Measurements from ENCODE around the gene KCNIP3.
A peak's percentile ranks its signal among the peaks of the same experiment; 100 is the strongest.

The KCNIP3 gene

GRCh38 chr2:95382686-95383634 lies 85.8 kb downstream of the KCNIP3 start:
- no peak for DNase-seq
- Histone ChIP-seq H3K27me3 (replicated peaks; ENCODE audit: control insufficient read depth, insufficient read depth, low read length, poor library complexity, severe bottlenecking) (peaks cover 2% of the 10 kb centered on the region), H3K27ac (ENCODE audit: insufficient read depth, low read length, poor library complexity, severe bottlenecking) (no peak overlapping the region), H3K4me1 (ENCODE audit: control insufficient read depth, insufficient read depth, low read length, poor library complexity, severe bottlenecking) (no peaks in the 10 kb centered on the region), H3K4me3 (ENCODE audit: insufficient read depth, low read depth, low read length, poor library complexity, severe bottlenecking) (no peak overlapping the region), H3K36me3 (ENCODE audit: control insufficient read depth, insufficient read depth, low read length) (no peaks in the 10 kb centered on the region), H3K9me3 (ENCODE audit: control insufficient read depth, low read length) (no peaks in the 10 kb centered on the region)

DNA sequence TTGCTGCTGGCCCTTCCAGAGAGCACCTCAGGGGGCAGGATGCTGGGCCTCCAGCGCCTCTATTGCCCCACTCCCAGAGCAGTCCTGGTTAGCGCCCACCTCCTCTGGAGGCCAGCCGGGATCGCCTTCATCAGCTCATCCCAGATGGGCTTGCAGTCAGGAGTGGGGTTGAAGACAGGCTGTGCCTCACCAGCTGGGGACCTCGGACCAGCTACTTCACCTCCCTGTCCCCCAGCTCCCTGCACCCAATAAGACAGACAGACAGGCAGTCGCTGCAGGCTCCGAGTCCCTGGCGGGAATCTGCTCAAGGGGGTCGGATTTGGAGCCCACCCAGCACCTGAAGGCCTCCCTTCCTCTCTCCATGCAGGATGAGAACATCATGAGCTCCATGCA lies 86.5 kb downstream of the KCNIP3 start:
- DNase-seq = no peak
- Histone ChIP-seq H3K4me3 (ENCODE audit: insufficient read depth, low read depth, low read length, poor library complexity, severe bottlenecking) (no peak overlapping the region), H3K27ac (ENCODE audit: insufficient read depth, low read length, poor library complexity, severe bottlenecking) (no peak overlapping the region), H3K36me3 (ENCODE audit: control insufficient read depth, insufficient read depth, low read length) (no peaks in the 10 kb centered on the region), H3K27me3 (replicated peaks; ENCODE audit: control insufficient read depth, insufficient read depth, low read length, poor library complexity, severe bottlenecking) (peaks cover 2% of the 10 kb centered on the region), H3K9me3 (ENCODE audit: control insufficient read depth, low read length) (no peaks in the 10 kb centered on the region), H3K4me1 (ENCODE audit: control insufficient read depth, insufficient read depth, low read length, poor library complexity, severe bottlenecking) (no peaks in the 10 kb centered on the region)

DNA sequence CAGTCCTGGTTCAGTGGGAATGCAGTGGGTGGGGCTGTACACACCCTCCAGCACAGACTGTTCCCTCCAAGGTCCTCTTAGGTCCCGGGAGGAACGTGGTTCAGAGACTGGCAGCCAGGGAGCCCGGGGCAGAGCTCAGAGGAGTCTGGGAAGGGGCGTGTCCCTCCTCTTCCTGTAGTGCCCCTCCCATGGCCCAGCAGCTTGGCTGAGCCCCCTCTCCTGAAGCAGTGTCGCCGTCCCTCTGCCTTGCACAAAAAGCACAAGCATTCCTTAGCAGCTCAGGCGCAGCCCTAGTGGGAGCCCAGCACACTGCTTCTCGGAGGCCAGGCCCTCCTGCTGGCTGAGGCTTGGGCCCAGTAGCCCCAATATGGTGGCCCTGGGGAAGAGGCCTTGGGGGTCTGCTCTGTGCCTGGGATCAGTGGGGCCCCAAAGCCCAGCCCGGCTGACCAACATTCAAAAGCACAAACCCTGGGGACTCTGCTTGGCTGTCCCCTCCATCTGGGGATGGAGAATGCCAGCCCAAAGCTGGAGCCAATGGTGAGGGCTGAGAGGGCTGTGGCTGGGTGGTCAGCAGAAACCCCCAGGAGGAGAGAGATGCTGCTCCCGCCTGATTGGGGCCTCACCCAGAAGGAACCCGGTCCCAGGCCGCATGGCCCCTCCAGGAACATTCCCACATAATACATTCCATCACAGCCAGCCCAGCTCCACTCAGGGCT lies 87.9 kb downstream of the KCNIP3 start:
- DNase-seq = no peak
- H3K27me3 ChIP-seq (replicated peaks; ENCODE audit: control insufficient read depth, insufficient read depth, low read length, poor library complexity, severe bottlenecking) = peaks cover 2% of the 10 kb centered on the region
- no peak overlapping the region for H3K27ac ChIP-seq (ENCODE audit: insufficient read depth, low read length, poor library complexity, severe bottlenecking)
- H3K9me3 ChIP-seq (ENCODE audit: control insufficient read depth, low read length) = no peaks in the 10 kb centered on the region
- H3K4me1 ChIP-seq (ENCODE audit: control insufficient read depth, insufficient read depth, low read length, poor library complexity, severe bottlenecking) = no peaks in the 10 kb centered on the region
- no peaks in the 10 kb centered on the region for H3K36me3 ChIP-seq (ENCODE audit: control insufficient read depth, insufficient read depth, low read length)
- no peak overlapping the region for H3K4me3 ChIP-seq (ENCODE audit: insufficient read depth, low read depth, low read length, poor library complexity, severe bottlenecking)

GRCh38 chr2:95385570-95385984 lies 88.4 kb downstream of the KCNIP3 start:
- no peak overlapping the region for H3K4me3 ChIP-seq (ENCODE audit: insufficient read depth, low read depth, low read length, poor library complexity, severe bottlenecking)
- peaks cover 2% of the 10 kb centered on the region for H3K27me3 ChIP-seq (replicated peaks; ENCODE audit: control insufficient read depth, insufficient read depth, low read length, poor library complexity, severe bottlenecking)

DNA sequence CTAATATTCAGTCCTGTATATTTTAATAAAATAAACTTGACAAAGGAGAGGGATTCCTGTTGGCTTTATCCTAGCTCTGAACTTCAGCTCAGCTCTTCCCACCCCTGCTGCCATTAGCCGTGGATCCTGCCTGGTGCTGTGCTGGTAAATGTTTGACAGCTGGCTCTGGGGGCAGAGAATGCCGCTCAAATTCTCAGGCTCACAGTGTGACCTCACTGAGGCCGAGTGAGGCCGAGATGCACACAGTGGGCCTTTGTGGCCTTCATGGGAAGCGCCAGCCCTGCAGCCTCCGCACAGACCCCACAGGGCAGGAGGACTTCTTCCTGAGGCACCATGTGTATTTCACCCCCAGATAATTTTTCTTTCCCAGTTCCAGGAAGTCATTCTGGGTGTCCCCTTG lies 88.9 kb downstream of the KCNIP3 start:
- Histone ChIP-seq H3K4me3 (ENCODE audit: insufficient read depth, low read depth, low read length, poor library complexity, severe bottlenecking) (no peak overlapping the region), H3K27me3 (replicated peaks; ENCODE audit: control insufficient read depth, insufficient read depth, low read length, poor library complexity, severe bottlenecking) (peaks cover 2% of the 10 kb centered on the region), H3K4me1 (ENCODE audit: control insufficient read depth, insufficient read depth, low read length, poor library complexity, severe bottlenecking) (no peaks in the 10 kb centered on the region), H3K36me3 (ENCODE audit: control insufficient read depth, insufficient read depth, low read length) (no peaks in the 10 kb centered on the region), H3K27ac (ENCODE audit: insufficient read depth, low read length, poor library complexity, severe bottlenecking) (no peak overlapping the region), H3K9me3 (ENCODE audit: control insufficient read depth, low read length) (no peaks in the 10 kb centered on the region)
- DNase-seq = no peak

More at GRCh38 chr2:95385570-95385984, 88.4 kb downstream of the KCNIP3 start:
- Histone ChIP-seq H3K36me3 (ENCODE audit: control insufficient read depth, insufficient read depth, low read length) (no peaks in the 10 kb centered on the region), H3K27ac (ENCODE audit: insufficient read depth, low read length, poor library complexity, severe bottlenecking) (no peak overlapping the region), H3K4me1 (ENCODE audit: control insufficient read depth, insufficient read depth, low read length, poor library complexity, severe bottlenecking) (no peaks in the 10 kb centered on the region), H3K9me3 (ENCODE audit: control insufficient read depth, low read length) (no peaks in the 10 kb centered on the region)
- DNase-seq = no peak

DNA sequence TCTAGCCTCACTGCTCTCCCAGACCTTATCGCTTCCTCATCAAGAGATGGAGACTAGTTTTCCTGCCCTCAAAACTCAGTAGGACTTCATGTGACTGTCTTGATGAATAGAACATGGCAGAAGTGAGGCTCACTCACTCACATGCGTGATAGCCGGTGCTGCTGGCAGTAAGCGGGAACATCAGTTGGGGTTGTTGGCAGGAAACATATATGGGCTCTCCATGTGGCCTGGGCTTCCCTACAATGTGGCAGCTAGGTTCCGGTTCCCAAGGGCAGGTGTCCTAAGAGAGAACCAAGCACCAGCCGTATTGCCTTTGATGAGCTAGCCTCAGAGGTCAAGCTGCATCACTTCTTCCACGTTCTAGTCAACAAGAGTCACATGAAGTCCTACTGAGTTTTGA lies 90.2 kb downstream of the KCNIP3 start:
- Histone ChIP-seq H3K36me3 (ENCODE audit: control insufficient read depth, insufficient read depth, low read length) (no peaks in the 10 kb centered on the region), H3K9me3 (ENCODE audit: control insufficient read depth, low read length) (no peaks in the 10 kb centered on the region), H3K4me3 (ENCODE audit: insufficient read depth, low read depth, low read length, poor library complexity, severe bottlenecking) (no peak overlapping the region), H3K4me1 (ENCODE audit: control insufficient read depth, insufficient read depth, low read length, poor library complexity, severe bottlenecking) (no peaks in the 10 kb centered on the region), H3K27ac (ENCODE audit: insufficient read depth, low read length, poor library complexity, severe bottlenecking) (no peak overlapping the region), H3K27me3 (replicated peaks; ENCODE audit: control insufficient read depth, insufficient read depth, low read length, poor library complexity, severe bottlenecking) (no peaks in the 10 kb centered on the region)
- DNase-seq = no peak

- Histone ChIP-seq H3K36me3 (ENCODE audit: control insufficient read depth, insufficient read depth, low read length) (no peaks in the 10 kb centered on the region), H3K27ac (ENCODE audit: insufficient read depth, low read length, poor library complexity, severe bottlenecking) (no peak overlapping the region), H3K9me3 (ENCODE audit: control insufficient read depth, low read length) (no peaks in the 10 kb centered on the region), H3K4me3 (ENCODE audit: insufficient read depth, low read depth, low read length, poor library complexity, severe bottlenecking) (no peak overlapping the region), H3K4me1 (ENCODE audit: control insufficient read depth, insufficient read depth, low read length, poor library complexity, severe bottlenecking) (no peaks in the 10 kb centered on the region), H3K27me3 (replicated peaks; ENCODE audit: control insufficient read depth, insufficient read depth, low read length, poor library complexity, severe bottlenecking) (no peaks in the 10 kb centered on the region)
- no peak for DNase-seq
Observed at GRCh38 chr2:95388091-95388692, 91.0 kb downstream of the KCNIP3 start.

DNA sequence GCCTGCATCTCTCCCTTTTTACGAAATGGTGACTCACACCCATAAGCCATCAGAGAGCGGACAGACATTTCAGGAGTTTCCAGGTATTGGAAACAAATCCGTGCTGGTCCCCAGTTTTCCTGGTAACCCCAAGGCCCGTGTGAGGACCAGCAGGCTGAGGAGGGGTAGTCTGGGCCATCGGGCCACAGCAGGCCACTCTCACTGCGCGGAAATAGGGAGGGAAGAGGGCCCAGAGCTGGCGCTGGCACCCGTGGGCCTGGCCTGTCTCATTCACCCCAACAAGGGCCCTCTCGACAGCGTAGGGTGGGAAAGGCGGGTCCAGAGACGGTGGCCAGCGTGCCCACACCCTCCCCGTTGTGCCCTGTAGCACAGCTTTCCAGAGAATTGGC lies 91.7 kb downstream of the KCNIP3 start:
- no peak overlapping the region for H3K27ac ChIP-seq (ENCODE audit: insufficient read depth, low read length, poor library complexity, severe bottlenecking)
- H3K9me3 ChIP-seq (ENCODE audit: control insufficient read depth, low read length) = no peaks in the 10 kb centered on the region
- H3K27me3 ChIP-seq (replicated peaks; ENCODE audit: control insufficient read depth, insufficient read depth, low read length, poor library complexity, severe bottlenecking) = no peaks in the 10 kb centered on the region
- H3K4me3 ChIP-seq (ENCODE audit: insufficient read depth, low read depth, low read length, poor library complexity, severe bottlenecking) = no peak overlapping the region
- no peak for DNase-seq
- no peaks in the 10 kb centered on the region for H3K4me1 ChIP-seq (ENCODE audit: control insufficient read depth, insufficient read depth, low read length, poor library complexity, severe bottlenecking)
- H3K36me3 ChIP-seq (ENCODE audit: control insufficient read depth, insufficient read depth, low read length) = no peaks in the 10 kb centered on the region

GRCh38 chr2:95389245-95390119 lies 92.3 kb downstream of the KCNIP3 start:
- peak in 1 of 3 donors; percentile 8 for DNase-seq
- no peak overlapping the region for H3K27ac ChIP-seq (ENCODE audit: insufficient read depth, low read length, poor library complexity, severe bottlenecking)

More at GRCh38 chr2:95389245-95390119, 92.3 kb downstream of the KCNIP3 start:
- H3K4me3 ChIP-seq (ENCODE audit: insufficient read depth, low read depth, low read length, poor library complexity, severe bottlenecking) = no peak overlapping the region
- H3K4me1 ChIP-seq (ENCODE audit: control insufficient read depth, insufficient read depth, low read length, poor library complexity, severe bottlenecking) = no peaks in the 10 kb centered on the region
- no peaks in the 10 kb centered on the region for H3K27me3 ChIP-seq (replicated peaks; ENCODE audit: control insufficient read depth, insufficient read depth, low read length, poor library complexity, severe bottlenecking)
- no peaks in the 10 kb centered on the region for H3K9me3 ChIP-seq (ENCODE audit: control insufficient read depth, low read length)
- H3K36me3 ChIP-seq (ENCODE audit: control insufficient read depth, insufficient read depth, low read length) = no peaks in the 10 kb centered on the region
